Endothelial cell (in vitro differentiated cells): ENCODE data around the gene SGSH. TPM values are rescaled to one million over a fixed set of nuclear protein-coding genes. Genes with fewer than 3 reads are reported as not detected.

ENCODE experiments used
- DNase-seq: peaks from one replicate; pipeline ENCODE4 v3.0.0; 2021; ENCODE audit warnings: low spot score
- H3K27ac Mint-ChIP-seq: one replicate; pipeline ENCODE4 v1.8.0; 2021; ENCODE audit warnings: mixed read lengths, inconsistent platforms; ENCODE audit not compliant: unreplicated experiment
- H3K27me3 Mint-ChIP-seq: one replicate; pipeline ENCODE4 v1.8.0; 2021; ENCODE audit warnings: mild to moderate bottlenecking, moderate library complexity, mixed read lengths, inconsistent platforms; ENCODE audit not compliant: unreplicated experiment
- H3K36me3 Mint-ChIP-seq: one replicate; pipeline ENCODE4 v1.8.0; 2021; ENCODE audit warnings: mild to moderate bottlenecking, low read depth, mixed read lengths, inconsistent platforms; ENCODE audit not compliant: unreplicated experiment
- H3K4me1 Mint-ChIP-seq: one replicate; pipeline ENCODE4 v1.8.0; 2021; ENCODE audit warnings: mild to moderate bottlenecking, mixed read lengths, inconsistent platforms; ENCODE audit not compliant: unreplicated experiment
- H3K4me3 Mint-ChIP-seq: one replicate; pipeline ENCODE4 v1.8.0; 2021; ENCODE audit warnings: mild to moderate bottlenecking, mixed read lengths, inconsistent platforms; ENCODE audit not compliant: unreplicated experiment
- H3K9me3 Mint-ChIP-seq: one replicate; pipeline ENCODE4 v1.8.0; 2021; ENCODE audit warnings: mixed read lengths, inconsistent platforms; ENCODE audit not compliant: unreplicated experiment
- total RNA-seq: library from RNA; stranded (reverse); fragmentation: NEBNext Ultra II Directional; extraction: Animal tissue kit (Norgen Biotek cat#: 25700); gene quantifications from one replicate; pipeline ENCODE4 v1.2.1, GENCODE V29; 2021; ENCODE audit not compliant: unreplicated experiment
- TF ChIP-seq, protein P1 (sequence below): fragments of 200-600 bp; sonication (generic); IDR thresholded peaks from one replicate; pipeline ENCODE4 v1.5.0; 2021; ENCODE audit warnings: antibody characterized with exemption; ENCODE audit not compliant: unreplicated experiment

Gene SGSH
- total RNA-seq, 1 donor from 2014 or later = 76.0 TPM

DNA sequence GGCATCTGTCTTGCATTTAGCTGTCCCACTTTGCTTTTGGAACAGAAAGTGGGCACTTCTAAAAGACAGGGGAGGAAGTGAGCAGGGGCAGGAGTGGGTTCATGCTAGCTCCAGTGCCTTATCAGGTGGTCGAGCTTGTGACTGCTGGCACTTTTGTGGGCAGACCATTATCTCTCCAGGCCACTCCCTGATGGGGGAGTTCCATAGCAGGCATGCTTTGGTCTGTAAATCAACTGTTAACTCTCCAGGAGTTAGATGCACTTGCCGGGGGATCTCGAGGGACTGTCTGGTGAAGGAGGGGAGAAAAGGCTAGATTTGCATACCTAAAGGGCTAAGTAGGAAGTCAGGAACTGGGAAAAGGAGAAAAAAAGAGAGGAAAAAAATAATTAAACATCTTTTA is 59.6 kb downstream of the SGSH start:
- H3K9me3 Mint-ChIP-seq = no peaks in the 10 kb centered on the region
- H3K4me1 Mint-ChIP-seq = peaks cover 2% of the 10 kb centered on the region
- no peak overlapping the region for H3K4me3 Mint-ChIP-seq
- peaks cover 4% of the 10 kb centered on the region for H3K27me3 Mint-ChIP-seq
- peaks cover 6% of the 10 kb centered on the region for H3K36me3 Mint-ChIP-seq
- TF ChIP-seq, protein P1, sequence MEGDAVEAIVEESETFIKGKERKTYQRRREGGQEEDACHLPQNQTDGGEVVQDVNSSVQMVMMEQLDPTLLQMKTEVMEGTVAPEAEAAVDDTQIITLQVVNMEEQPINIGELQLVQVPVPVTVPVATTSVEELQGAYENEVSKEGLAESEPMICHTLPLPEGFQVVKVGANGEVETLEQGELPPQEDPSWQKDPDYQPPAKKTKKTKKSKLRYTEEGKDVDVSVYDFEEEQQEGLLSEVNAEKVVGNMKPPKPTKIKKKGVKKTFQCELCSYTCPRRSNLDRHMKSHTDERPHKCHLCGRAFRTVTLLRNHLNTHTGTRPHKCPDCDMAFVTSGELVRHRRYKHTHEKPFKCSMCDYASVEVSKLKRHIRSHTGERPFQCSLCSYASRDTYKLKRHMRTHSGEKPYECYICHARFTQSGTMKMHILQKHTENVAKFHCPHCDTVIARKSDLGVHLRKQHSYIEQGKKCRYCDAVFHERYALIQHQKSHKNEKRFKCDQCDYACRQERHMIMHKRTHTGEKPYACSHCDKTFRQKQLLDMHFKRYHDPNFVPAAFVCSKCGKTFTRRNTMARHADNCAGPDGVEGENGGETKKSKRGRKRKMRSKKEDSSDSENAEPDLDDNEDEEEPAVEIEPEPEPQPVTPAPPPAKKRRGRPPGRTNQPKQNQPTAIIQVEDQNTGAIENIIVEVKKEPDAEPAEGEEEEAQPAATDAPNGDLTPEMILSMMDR = no peak
- no peak for DNase-seq
- H3K27ac Mint-ChIP-seq = no peak overlapping the region

Other genes starting within 250 kb of the SGSH start
- gene TBC1D16, start 184.5 kb downstream of the SGSH start, total RNA-seq = 126 TPM
- gene CCDC40, start 183.7 kb downstream of the SGSH start, total RNA-seq = 7.7 TPM
- 93.0 TPM for gene GAA, start 118.8 kb downstream of the SGSH start, total RNA-seq
- gene EIF4A3, start 73.2 kb downstream of the SGSH start, total RNA-seq = 76.6 TPM
- 0.64 TPM for gene CARD14, start 50.3 kb downstream of the SGSH start, total RNA-seq
- 50.1 TPM for gene SLC26A11, start 94 bp upstream of the SGSH start, total RNA-seq
- 110 TPM for gene RNF213, start 40.5 kb upstream of the SGSH start, total RNA-seq
- 40.7 TPM for gene ENDOV, start 194.8 kb upstream of the SGSH start, total RNA-seq